H1 (cell line): ENCODE measurements around the gene RUSF1. TPM values are rescaled to one million over a fixed set of nuclear protein-coding genes. Genes with fewer than 3 reads are reported as not detected.
A peak's percentile ranks its signal among the peaks of the same experiment; 100 is the strongest.

Experiments
- CTCF ChIA-PET: fragments of 300-600 bp; sonication (Branson Sonifier 250); formaldehyde crosslinking; loops from one replicate; lab custom pipeline; 2021; ENCODE audit not compliant: partially characterized antibody; lab: Charles Lee
- POLR2A ChIA-PET: fragments of 300-600 bp; sonication (Branson Sonifier 250); formaldehyde crosslinking; loops from one replicate; lab custom pipeline; 2021; ENCODE audit warnings: inconsistent platforms; ENCODE audit not compliant: partially characterized antibody; lab: Charles Lee
- DNase-seq, 2 experiments: peaks; one replicate each; pipeline versions ENCODE4 v3.0.0 to v3.0.0-alpha.2; 2010 to 2022; ENCODE audit warnings: low spot score in 2 of 2, low read depth in 1 of 2, mixed read lengths in 1 of 2
- FAIRE-seq: peaks from 2 replicates; lab custom pipeline; 2011; peaks lifted over from hg19 to GRCh38; lab: Jason Lieb, UNC
- H2AFZ ChIP-seq: 2 replicates; pipeline ENCODE4 v1.8.1; 2012; ENCODE audit warnings: low read length, inconsistent platforms
- H2AK5ac ChIP-seq: 2 replicates; pipeline ENCODE4 v1.6.1; 2013; ENCODE audit warnings: low read depth, low read length
- H2BK120ac ChIP-seq: replicated peaks from 2 replicates; pipeline ENCODE3; 2013; ENCODE audit warnings: low read depth, low read length, inconsistent platforms
- H2BK12ac ChIP-seq: 2 replicates; pipeline ENCODE4 v1.6.1; 2013; ENCODE audit warnings: low read depth, low read length
- H2BK15ac ChIP-seq: 2 replicates; pipeline ENCODE4 v1.6.1; 2013; ENCODE audit warnings: low read length
- H2BK20ac ChIP-seq: 2 replicates; pipeline ENCODE4 v1.6.1; 2013; ENCODE audit warnings: low read length
- H2BK5ac ChIP-seq: 2 replicates; pipeline ENCODE4 v1.6.1; 2013; ENCODE audit warnings: low read depth, low read length
- H3K14ac ChIP-seq: 2 replicates; pipeline ENCODE4 v1.6.1; 2013; ENCODE audit warnings: inconsistent platforms; ENCODE audit not compliant: insufficient read length
- H3K18ac ChIP-seq: 2 replicates; pipeline ENCODE4 v1.6.1; 2013; ENCODE audit warnings: low read length; ENCODE audit errors: extremely low read depth
- H3K23ac ChIP-seq: 2 replicates; pipeline ENCODE4 v1.6.1; 2013; ENCODE audit warnings: inconsistent platforms; ENCODE audit not compliant: insufficient read length
- H3K23me2 ChIP-seq: 2 replicates; pipeline ENCODE4 v1.6.1; 2013; ENCODE audit warnings: low read depth, low read length
- H3K27ac ChIP-seq: 2 replicates; pipeline ENCODE4 v1.6.1; 2011; ENCODE audit warnings: low read depth, low read length, inconsistent platforms
- H3K27me3 ChIP-seq, 4 experiments: replicated peaks in 1 of 4; 1 replicate in 1 of 4; 2 replicates in 3 of 4; pipeline versions ENCODE4 v1.6.1 to v1.8.1; 2011 to 2013; ENCODE audit warnings: low read length in 3 of 4, mild to moderate bottlenecking in 3 of 4, inconsistent platforms in 2 of 4, mixed read lengths in 2 of 4, moderate library complexity in 1 of 4; ENCODE audit not compliant: control insufficient read depth in 3 of 4, insufficient read depth in 3 of 4; ENCODE audit errors: extremely low read depth in 1 of 4
- H3K36me3 ChIP-seq, 4 experiments: 2 replicates each; pipeline versions ENCODE4 v1.6.1 to v1.8.1; 2011 to 2013; ENCODE audit warnings: mild to moderate bottlenecking in 4 of 4, low read length in 3 of 4, moderate library complexity in 2 of 4, control low read depth in 1 of 4, inconsistent platforms in 1 of 4; ENCODE audit not compliant: insufficient read depth in 4 of 4, control insufficient read depth in 2 of 4
- H3K4ac ChIP-seq: replicated peaks from 2 replicates; pipeline ENCODE3; 2013; ENCODE audit warnings: low read length, low read depth, mixed read lengths, inconsistent platforms; ENCODE audit not compliant: insufficient read length
- H3K4me1 ChIP-seq, 4 experiments: replicated peaks in 1 of 4; 1 replicate in 1 of 4; 2 replicates in 3 of 4; pipeline versions ENCODE4 v1.6.1 to v1.8.1; 2011 to 2013; ENCODE audit warnings: low read length in 3 of 4, inconsistent platforms in 2 of 4, mixed read lengths in 1 of 4; ENCODE audit not compliant: insufficient read depth in 4 of 4, control insufficient read depth in 3 of 4
- H3K4me2 ChIP-seq, 2 experiments: 2 replicates each; pipeline versions ENCODE4 v1.6.1 to v1.8.1; 2011 to 2013; ENCODE audit warnings: low read depth in 2 of 2, low read length in 2 of 2, control low read depth in 1 of 2, inconsistent platforms in 1 of 2, mild to moderate bottlenecking in 1 of 2; ENCODE audit not compliant: insufficient read depth in 1 of 2
- H3K4me3 ChIP-seq, 4 experiments: fragments of 200-600, 300-600 bp in 1 of 4; sonication (generic), shearing (Covaris generic), sonication (Bioruptor Twin) in 1 of 4; 2 replicates each; pipeline versions ENCODE4 v1.5.1 to v1.8.1; 2011 to 2016; ENCODE audit warnings: low read length in 4 of 4, low read depth in 3 of 4, control low read depth in 2 of 4, inconsistent platforms in 2 of 4, mild to moderate bottlenecking in 2 of 4, mixed read lengths in 1 of 4, moderate library complexity in 1 of 4; ENCODE audit not compliant: insufficient read depth in 2 of 4; ENCODE audit errors: extremely low read depth in 1 of 4
- H3K56ac ChIP-seq: replicated peaks from 2 replicates; pipeline ENCODE3; 2013; ENCODE audit warnings: low read depth, mild to moderate bottlenecking, mixed read lengths, low read length, inconsistent platforms; ENCODE audit not compliant: insufficient read length
- H3K79me1 ChIP-seq: 2 replicates; pipeline ENCODE4 v1.6.1; 2013; ENCODE audit warnings: low read depth, low read length, control low read depth
- H3K79me2 ChIP-seq, 2 experiments: 2 replicates each; pipeline versions ENCODE4 v1.6.1 to v1.8.1; 2012 to 2013; ENCODE audit warnings: low read length in 2 of 2, mild to moderate bottlenecking in 2 of 2, inconsistent platforms in 1 of 2; ENCODE audit not compliant: insufficient read depth in 2 of 2, control insufficient read depth in 1 of 2
- H3K9ac ChIP-seq, 4 experiments: replicated peaks in 1 of 4; 1 replicate in 1 of 4; 2 replicates in 3 of 4; pipeline versions ENCODE4 v1.6.1 to v1.8.1; 2011 to 2013; ENCODE audit warnings: low read depth in 3 of 4, low read length in 3 of 4, control low read depth in 2 of 4, mild to moderate bottlenecking in 2 of 4, moderate library complexity in 2 of 4, inconsistent platforms in 1 of 4; ENCODE audit errors: extremely low read depth in 1 of 4
- H3K9me3 ChIP-seq, 2 experiments: 2 replicates each; pipeline versions ENCODE4 v1.6.1 to v1.8.1; 2012 to 2013; ENCODE audit warnings: mild to moderate bottlenecking in 2 of 2, moderate library complexity in 2 of 2, control low read depth in 1 of 2, inconsistent platforms in 1 of 2, low read depth in 1 of 2, low read length in 1 of 2, mixed read lengths in 1 of 2; ENCODE audit not compliant: insufficient read depth in 2 of 2
- H4K20me1 ChIP-seq, 2 experiments: replicated peaks in 1 of 2; 2 replicates each; pipeline versions ENCODE3 to v1.8.1; 2011 to 2013; ENCODE audit warnings: inconsistent platforms in 2 of 2, low read length in 2 of 2, mild to moderate bottlenecking in 1 of 2; ENCODE audit not compliant: insufficient read depth in 2 of 2, control insufficient read depth in 1 of 2
- H4K5ac ChIP-seq: 2 replicates; pipeline ENCODE4 v1.6.1; 2013; ENCODE audit warnings: low read length, low read depth, mixed read lengths, inconsistent platforms; ENCODE audit not compliant: insufficient read length
- H4K8ac ChIP-seq: 2 replicates; pipeline ENCODE4 v1.8.0; 2013; ENCODE audit warnings: mild to moderate bottlenecking, moderate library complexity, low read length, inconsistent platforms; ENCODE audit not compliant: insufficient read depth; ENCODE audit errors: extremely low read depth
- H4K91ac ChIP-seq: replicated peaks from 2 replicates; pipeline ENCODE3; 2013; ENCODE audit warnings: low read length, mixed read lengths, inconsistent platforms; ENCODE audit not compliant: insufficient read length
- CTBP2 ChIP-seq: IDR thresholded peaks from 2 replicates; pipeline ENCODE4 v1.7.0; 2011; ENCODE audit warnings: borderline replicate concordance, mild to moderate bottlenecking, moderate library complexity, mixed read lengths, low read length; ENCODE audit not compliant: insufficient read depth, insufficient read length
- RFX5 ChIP-seq: IDR thresholded peaks from 2 replicates; pipeline ENCODE4 v1.6.1; 2011; ENCODE audit warnings: low read depth, low read length, improper control_type of control experiment, borderline replicate concordance
- SP1 ChIP-seq: IDR thresholded peaks from 2 replicates; pipeline ENCODE4 v1.6.1; 2011; ENCODE audit warnings: low read depth, low read length
- ZNF274 ChIP-seq: IDR thresholded peaks from 2 replicates; pipeline ENCODE4 v1.7.0; 2012; ENCODE audit warnings: low read length, borderline replicate concordance; ENCODE audit errors: extremely low read depth
- WGBS, 2 experiments: shearing (Covaris generic) in 1 of 2; methylation state at CpG; one replicate each; pipeline versions ENCODE4 v1.1.6 to v1.1.7; 2013 to 2015; ENCODE audit warnings: low lambda C conversion rate in 2 of 2, mixed read lengths in 2 of 2, inconsistent platforms in 1 of 2, low coverage in 1 of 2, missing lambda C conversion rate in 1 of 2; ENCODE audit not compliant: insufficient replicate concordance in 2 of 2, insufficient coverage in 1 of 2, insufficient read length in 1 of 2; ENCODE audit errors: extremely low coverage in 1 of 2, missing lambda C conversion rate in 1 of 2; 5-methylcytosine and 5-hydroxymethylcytosine counted together
- polyA plus RNA-seq, 7 experiments: library from polyadenylated mRNA; depleted of rRNA in 3 of 7; stranded (reverse) in 5 of 7; unstranded in 2 of 7; fragments of >200 nt in 5 of 7; fragments of 200-250 nt in 2 of 7; gene quantifications; 1 replicate in 5 of 7; 2 replicates in 1 of 7; 4 replicates in 1 of 7; pipeline versions ENCODE4 v1.2.1 to v1.2.3, GENCODE V29; 2011 to 2013; ENCODE audit warnings: missing spikeins in 2 of 7, mixed read lengths in 2 of 7
- total RNA-seq: library from RNA; stranded (reverse); fragmentation: NEBNext Ultra II Directional; extraction: Animal tissue kit (Norgen Biotek cat#: 25700); gene quantifications from 2 replicates; pipeline ENCODE4 v1.2.1, GENCODE V29; 2021

RUSF1 gene
- total and polyA plus RNA-seq, 2 of the 8 experiments (the other 6 are each of a cell fraction or from before 2014, with no cell fraction given) = 22.5 to 33.7 TPM

GRCh38 chr16:31522071-31522470 is 13.9 kb upstream of the RUSF1 start:
- H3K36me3 ChIP-seq = no peaks in the 10 kb centered on the region
- no peaks in the 10 kb centered on the region for H4K20me1 ChIP-seq
- no peak overlapping the region for H3K4me3 ChIP-seq
- no peak overlapping the region for H2AFZ ChIP-seq
- no peak overlapping the region for H3K23ac ChIP-seq
- no peak overlapping the region for H3K27ac ChIP-seq
- H3K79me2 ChIP-seq = no peaks in the 10 kb centered on the region
- no peak overlapping the region for H3K18ac ChIP-seq
- H2BK120ac ChIP-seq = no peak overlapping the region
- H4K91ac ChIP-seq = no peak overlapping the region
- H3K4ac ChIP-seq = no peak overlapping the region
- H3K4me1 ChIP-seq = no peaks in the 10 kb centered on the region
- no peak overlapping the region for H2BK15ac ChIP-seq
- H2AK5ac ChIP-seq = no peak overlapping the region
- no peak overlapping the region for H2BK5ac ChIP-seq
- no peak overlapping the region for H3K9ac ChIP-seq
- 97% methylated on average over 6 of the region's 6 CpGs; no CpG with 5 or more reads in 1 of the 2 experiments for WGBS, 2 experiments
- H2BK20ac ChIP-seq = no peak overlapping the region
- H3K79me1 ChIP-seq = no peaks in the 10 kb centered on the region
- no peak overlapping the region for H3K56ac ChIP-seq
- FAIRE-seq (no peak), DNase-seq (no peak)
- H3K14ac ChIP-seq = no peak overlapping the region
- H4K5ac ChIP-seq = no peak overlapping the region
- H4K8ac ChIP-seq = no peak overlapping the region
- POLR2A ChIA-PET = interaction anchor here (1.5 kb wide), 1 partner anchor 27 kb away, joined by 4 read pairs; no protein-coding TSS in a partner anchor
- TF ChIP-seq SP1 (no peak), RFX5 (no peak), CTBP2 (no peak), ZNF274 (no peak)
- H3K27me3 ChIP-seq = peaks cover 0 to 2% (median 0%) of the 10 kb centered on the region in 4 experiments; a peak in 1 of 7 replicates
- CTCF ChIA-PET = no interaction called here
- H3K23me2 ChIP-seq = no peaks in the 10 kb centered on the region
- H3K9me3 ChIP-seq = no peaks in the 10 kb centered on the region
- H3K4me2 ChIP-seq = no peak overlapping the region
- 0 out of 2 replicates have a peak overlapping the region, but pooled peaks have one; percentile 39 for H2BK12ac ChIP-seq
